Activated CD8-positive, alpha-beta memory T cell treated with anti-CD3 and anti-CD28 coated beads for 36 hours (primary cell): ENCODE data around the gene ORC5. TPM values are rescaled to one million over a fixed set of nuclear protein-coding genes. Genes with fewer than 3 reads are reported as not detected.

ENCODE experiments used
- CTCF ChIA-PET: fragments of 350-600 bp; sonication (Branson Sonifier 250); formaldehyde crosslinking; loops from one replicate; lab custom pipeline; 2021; ENCODE audit warnings: antibody characterized with exemption; lab: Charles Lee
- POLR2A ChIA-PET: fragments of 350-600 bp; sonication (Branson Sonifier 250); formaldehyde crosslinking; loops from one replicate; lab custom pipeline; 2021; ENCODE audit warnings: antibody characterized with exemption; lab: Charles Lee
- total RNA-seq, 2 experiments: library from RNA; stranded (reverse); gene quantifications; one replicate each; pipeline ENCODE4 v1.2.3, GENCODE V29; 2021

The ORC5 gene
- total RNA-seq, 2 experiments from 2014 or later, result 31.7 to 41.9 TPM

GRCh38 chr7:104136561-104136960 is 71.3 kb downstream of the ORC5 start:
- CTCF ChIA-PET, result no interaction called here

GRCh38 chr7:104135760-104136558 is 71.9 kb downstream of the ORC5 start:
- CTCF ChIA-PET, result no interaction called here
- POLR2A ChIA-PET, result interaction anchor here (0.9 kb wide), 1 partner anchor 877 kb away, joined by 3 read pairs; no protein-coding TSS in a partner anchor

More at GRCh38 chr7:104136561-104136960, 71.3 kb downstream of the ORC5 start:
- POLR2A ChIA-PET, result no interaction called here

DNA sequence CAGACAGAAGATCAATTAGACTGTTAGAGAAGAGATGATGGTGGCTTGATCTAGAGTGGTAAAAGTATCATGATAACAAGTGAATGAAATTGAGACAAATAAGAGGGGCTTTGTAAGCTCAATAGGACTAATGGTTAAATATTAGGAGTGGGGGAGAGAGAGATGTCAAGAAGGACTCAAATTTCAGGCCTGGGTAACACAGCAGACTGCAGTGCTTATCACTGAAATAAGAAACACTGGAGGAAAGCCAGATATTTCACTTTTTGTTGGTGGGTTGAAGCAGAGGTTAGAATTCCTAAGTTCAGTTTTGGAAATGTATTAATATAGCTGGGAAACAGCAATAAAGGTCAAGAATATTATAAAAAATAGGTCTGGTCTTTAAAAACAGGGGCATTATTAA is 74.6 kb downstream of the ORC5 start:
- ChIA-PET CTCF (interaction anchor here (0.6 kb wide), 1 partner anchor 1717 kb away, joined by 3 read pairs; no protein-coding TSS in a partner anchor), POLR2A (no interaction called here)

GRCh38 chr7:104130726-104131125 is 77.1 kb downstream of the ORC5 start:
- ChIA-PET POLR2A (no interaction called here), CTCF (no interaction called here)

- ChIA-PET CTCF (interaction anchor here (0.6 kb wide), 1 partner anchor 67 kb away, joined by 3 read pairs; no protein-coding TSS in a partner anchor), POLR2A (no interaction called here)
Observed at GRCh38 chr7:104127204-104127603, 80.6 kb downstream of the ORC5 start.

DNA sequence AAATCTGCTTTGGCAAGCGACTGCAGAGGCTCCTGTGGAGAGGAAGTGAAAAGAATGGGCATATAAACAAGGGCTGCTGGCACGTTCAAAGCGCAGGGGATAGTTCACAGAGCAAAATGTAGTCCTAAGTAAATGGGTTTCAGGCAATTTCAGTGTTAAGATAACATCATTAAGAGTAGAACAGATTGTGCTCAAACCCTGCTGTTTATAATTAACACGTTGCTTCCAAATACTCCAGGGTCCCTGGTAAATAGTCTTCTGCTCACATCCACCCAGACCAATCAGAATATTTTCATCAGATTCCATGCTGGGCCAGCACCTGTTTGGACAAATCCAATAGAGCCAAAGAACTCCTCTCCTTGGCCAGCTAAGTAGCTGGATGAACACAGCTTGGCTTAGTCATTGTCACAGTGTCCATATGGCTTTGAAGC is 81.4 kb downstream of the ORC5 start:
- ChIA-PET POLR2A (no interaction called here), CTCF (no interaction called here)

- ChIA-PET POLR2A (no interaction called here), CTCF (no interaction called here)
Observed at GRCh38 chr7:104124893-104125477, 82.8 kb downstream of the ORC5 start.

GRCh38 chr7:104124469-104124868 is 83.3 kb downstream of the ORC5 start:
- POLR2A ChIA-PET, result no interaction called here

GRCh38 chr7:104123786-104124185 is 84.0 kb downstream of the ORC5 start:
- POLR2A ChIA-PET, result no interaction called here
- CTCF ChIA-PET, result no interaction called here

More at GRCh38 chr7:104124469-104124868, 83.3 kb downstream of the ORC5 start:
- CTCF ChIA-PET, result no interaction called here

GRCh38 chr7:104113788-104114187 is 94.0 kb downstream of the ORC5 start:
- ChIA-PET POLR2A (no interaction called here), CTCF (no interaction called here)

DNA sequence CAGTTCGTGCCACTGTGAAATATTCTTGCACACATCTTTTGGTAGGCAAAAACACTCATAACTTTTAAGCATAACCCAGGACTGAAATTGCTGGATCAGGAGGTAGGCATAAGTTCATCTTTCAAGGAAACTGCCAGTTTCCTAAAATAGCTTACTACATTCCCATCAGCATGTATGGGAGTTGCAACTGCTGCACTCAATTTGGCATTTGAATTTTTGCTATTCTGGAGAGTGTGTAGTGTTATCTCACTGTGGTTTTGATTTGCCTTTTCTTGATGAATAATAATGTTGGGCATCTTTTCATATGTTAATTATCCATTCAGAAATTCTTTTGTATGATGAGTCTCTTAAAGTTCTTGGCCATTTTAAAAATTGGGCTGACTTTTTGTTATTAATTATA is 95.2 kb downstream of the ORC5 start:
- POLR2A ChIA-PET, result no interaction called here
- CTCF ChIA-PET, result no interaction called here

DNA sequence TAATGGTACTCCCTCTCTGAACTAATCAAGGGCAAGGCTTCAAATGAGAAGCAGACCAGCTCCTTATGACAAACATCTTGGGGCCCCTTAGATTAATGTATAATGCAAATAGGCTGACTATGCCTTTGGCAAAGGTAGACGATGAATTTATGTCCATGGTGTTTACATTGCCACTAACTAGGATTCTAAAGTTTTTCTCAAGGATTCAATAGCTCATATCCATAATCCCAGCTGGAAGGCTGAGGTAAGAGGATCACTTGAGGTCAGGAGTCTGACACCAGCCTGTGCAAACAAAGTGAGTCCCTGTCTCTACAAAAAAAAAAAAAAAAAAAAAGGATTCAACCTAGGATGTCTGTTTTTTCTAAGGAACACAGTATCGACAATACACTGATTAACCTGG is 96.5 kb downstream of the ORC5 start:
- ChIA-PET POLR2A (no interaction called here), CTCF (no interaction called here)

DNA sequence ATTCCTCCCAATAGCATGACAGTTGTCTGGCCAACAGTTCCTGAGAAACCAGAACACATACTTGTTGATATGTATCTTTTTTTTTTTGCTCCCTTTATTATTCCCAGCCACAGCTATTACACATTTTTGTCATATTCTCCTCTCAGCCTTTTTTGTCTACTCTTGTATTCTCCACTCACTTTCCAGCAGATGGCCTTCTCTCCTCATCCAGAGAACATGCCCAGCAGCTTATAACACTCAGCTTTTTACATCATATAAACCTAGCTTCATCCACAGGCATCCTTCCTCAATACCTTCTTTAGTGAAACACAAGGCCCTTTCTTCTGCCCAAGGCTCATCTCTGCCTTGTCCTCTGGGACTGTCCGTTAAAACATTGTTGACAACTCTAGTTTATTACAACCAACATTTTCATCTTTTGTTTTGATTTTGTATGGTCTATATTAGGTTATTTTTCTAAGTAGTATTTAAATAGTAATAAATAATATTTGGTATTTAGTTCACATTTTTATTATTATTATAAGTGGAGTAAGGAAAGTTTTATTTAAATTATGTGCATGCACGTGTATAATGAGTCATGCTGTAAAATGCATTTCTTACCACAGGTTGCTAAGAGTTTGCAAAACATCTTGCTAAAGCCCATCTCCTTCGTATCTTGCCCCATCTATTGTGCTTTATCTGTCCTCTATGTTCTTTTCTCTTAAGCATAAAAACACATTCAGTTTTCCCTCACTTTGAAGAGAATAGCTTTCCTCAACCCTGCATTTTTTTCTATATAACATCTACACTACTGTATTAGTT is 101.5 kb downstream of the ORC5 start:
- POLR2A ChIA-PET, result no interaction called here
- CTCF ChIA-PET, result interaction anchor here (0.6 kb wide), 1 partner anchor 726 kb away, joined by 3 read pairs; no protein-coding TSS in a partner anchor

GRCh38 chr7:104098890-104099289 is 108.9 kb downstream of the ORC5 start:
- POLR2A ChIA-PET, result no interaction called here
- CTCF ChIA-PET, result no interaction called here

DNA sequence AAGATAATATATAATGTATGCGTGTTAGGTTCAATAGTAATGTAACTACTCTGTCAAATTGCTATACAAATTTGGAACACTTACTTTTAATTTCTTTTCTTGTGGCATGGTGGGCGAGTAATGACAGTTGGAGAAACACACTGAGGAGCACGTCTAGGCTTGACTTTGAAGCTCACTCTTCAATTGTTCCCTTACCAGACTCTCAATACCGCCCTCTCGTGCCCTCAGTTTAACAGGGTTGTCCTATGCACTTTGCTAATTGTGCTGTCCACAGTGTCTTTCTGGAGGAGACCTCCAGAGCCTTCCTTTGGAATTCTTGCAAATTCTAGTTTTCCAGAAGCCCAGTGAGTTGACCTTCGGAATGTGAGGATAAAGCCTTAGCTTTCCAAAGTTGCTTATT is 111.1 kb downstream of the ORC5 start:
- POLR2A ChIA-PET, result no interaction called here
- CTCF ChIA-PET, result no interaction called here

DNA sequence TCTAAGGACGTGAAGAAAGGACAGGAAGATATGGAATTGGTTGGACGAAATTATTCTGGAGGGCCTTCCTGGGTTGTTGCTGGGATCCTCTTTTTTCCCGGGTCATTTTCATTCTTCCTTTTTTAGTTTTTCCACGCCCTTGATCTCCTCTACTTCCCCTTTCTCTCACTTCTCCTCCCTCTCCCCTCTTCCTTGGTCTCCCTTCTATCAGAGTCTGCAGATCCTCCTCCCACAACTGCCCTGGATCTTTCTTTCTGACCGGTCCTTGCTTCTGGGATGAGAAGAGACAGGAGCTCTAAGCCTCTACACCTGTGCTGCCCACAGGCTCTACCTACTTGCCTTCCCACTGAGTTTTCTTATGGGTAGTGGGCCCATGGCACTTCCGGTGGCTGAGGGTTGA is 114.7 kb downstream of the ORC5 start:
- CTCF ChIA-PET, result no interaction called here
- POLR2A ChIA-PET, result no interaction called here

- ChIA-PET POLR2A (no interaction called here), CTCF (no interaction called here)
Observed at GRCh38 chr7:104091242-104091641, 116.6 kb downstream of the ORC5 start.

DNA sequence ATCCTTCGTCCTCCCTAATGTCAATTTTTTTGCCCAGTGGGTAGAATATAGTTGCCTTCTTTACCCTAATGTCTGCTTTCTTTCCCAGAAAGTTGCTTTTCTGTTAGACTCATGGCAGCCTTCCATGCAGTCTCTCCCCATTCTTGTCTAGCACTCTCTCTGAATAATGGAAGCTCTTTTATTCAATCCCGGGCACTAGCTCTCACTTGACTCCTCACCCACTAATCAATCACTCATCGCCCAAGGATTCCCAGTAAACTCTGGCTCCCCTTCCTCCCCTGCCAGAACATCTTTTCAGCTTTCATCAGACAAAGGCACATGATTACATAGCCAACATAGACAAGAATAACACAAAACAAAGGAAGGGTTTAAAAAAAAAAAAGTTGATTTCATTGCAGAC is 118.2 kb downstream of the ORC5 start:
- CTCF ChIA-PET, result no interaction called here
- POLR2A ChIA-PET, result no interaction called here

DNA sequence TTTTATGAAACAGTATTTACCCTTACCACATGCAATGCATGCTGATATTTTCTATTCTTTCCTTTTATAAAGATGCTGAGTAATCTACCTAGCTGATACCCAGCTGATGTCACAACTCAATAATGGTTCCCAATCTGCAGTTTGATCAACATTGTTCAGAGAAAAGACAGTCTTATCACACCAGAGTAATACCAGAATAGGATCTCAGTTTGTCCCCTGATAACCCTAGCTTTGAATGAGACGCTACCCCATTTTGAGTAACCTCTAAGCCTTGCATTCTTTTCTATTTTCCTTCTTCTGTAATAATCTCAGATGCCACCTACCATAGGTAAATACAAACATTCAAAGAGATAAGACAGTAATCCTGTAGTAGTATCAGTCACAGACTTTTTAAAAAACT is 118.8 kb downstream of the ORC5 start:
- ChIA-PET CTCF (no interaction called here), POLR2A (no interaction called here)
